Stimulated activated CD4-positive, alpha-beta T cell treated with anti-CD3 and anti-CD28 coated beads, Interleukin-4, amount 100 ng/mL, for 48 hours (primary cell): Measurements from ENCODE around the gene SLC35F6.

Experiments
- DNase-seq, 2 donors: peaks; one replicate each; pipeline ENCODE4 v3.0.0-alpha.2; 2020; ENCODE audit warnings: low read depth in 2 of 2

SLC35F6 gene, protein sequence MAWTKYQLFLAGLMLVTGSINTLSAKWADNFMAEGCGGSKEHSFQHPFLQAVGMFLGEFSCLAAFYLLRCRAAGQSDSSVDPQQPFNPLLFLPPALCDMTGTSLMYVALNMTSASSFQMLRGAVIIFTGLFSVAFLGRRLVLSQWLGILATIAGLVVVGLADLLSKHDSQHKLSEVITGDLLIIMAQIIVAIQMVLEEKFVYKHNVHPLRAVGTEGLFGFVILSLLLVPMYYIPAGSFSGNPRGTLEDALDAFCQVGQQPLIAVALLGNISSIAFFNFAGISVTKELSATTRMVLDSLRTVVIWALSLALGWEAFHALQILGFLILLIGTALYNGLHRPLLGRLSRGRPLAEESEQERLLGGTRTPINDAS

DNA sequence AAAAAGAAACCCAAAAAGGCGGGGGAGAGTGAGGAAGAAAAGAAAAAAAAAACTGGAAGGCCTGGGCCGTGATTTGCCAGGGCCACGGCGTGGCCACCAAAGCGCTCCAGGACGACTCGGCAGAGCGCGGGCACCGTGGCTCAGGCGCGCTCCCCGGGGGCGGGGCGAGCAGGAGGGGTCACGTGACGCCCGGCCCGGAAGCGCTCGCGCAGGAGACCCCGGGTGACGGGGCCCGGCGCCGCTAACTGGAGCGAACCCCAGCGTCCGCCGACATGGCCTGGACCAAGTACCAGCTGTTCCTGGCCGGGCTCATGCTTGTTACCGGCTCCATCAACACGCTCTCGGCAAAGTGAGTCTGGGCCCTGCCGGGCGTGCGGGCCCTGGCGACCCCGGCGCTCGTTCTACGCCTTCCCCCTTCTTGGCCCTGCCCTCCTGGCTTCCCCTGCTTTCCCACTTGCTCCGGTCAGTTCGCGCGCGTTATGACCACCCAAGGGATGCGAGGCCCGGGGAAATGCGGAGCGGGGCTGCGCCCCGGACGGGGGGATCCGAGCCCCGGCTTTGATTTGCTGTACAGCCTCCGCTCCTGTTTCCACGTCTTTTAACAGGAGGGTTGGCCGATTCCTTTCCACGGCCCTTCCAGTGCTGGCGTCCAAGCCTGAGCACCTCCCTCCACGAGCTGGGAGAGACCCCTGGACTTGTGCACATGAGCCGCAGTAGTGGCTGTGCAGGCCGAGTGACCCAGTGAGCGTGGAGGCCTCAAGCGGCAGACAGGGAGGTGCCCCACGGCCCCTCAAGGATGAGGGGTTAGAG lies at the start of gene SLC35F6:
Gene SLC35F6 (plus strand): TSS at position 207 of the 810 bp plus-strand sequence. CDS start 66 bp downstream, at position 273.
- peak; percentile 68 to 75 for DNase-seq

GRCh38 chr2:26715528-26716270 lies 48.4 kb upstream of the SLC35F6 start:
- DNase-seq, result no peak

DNA sequence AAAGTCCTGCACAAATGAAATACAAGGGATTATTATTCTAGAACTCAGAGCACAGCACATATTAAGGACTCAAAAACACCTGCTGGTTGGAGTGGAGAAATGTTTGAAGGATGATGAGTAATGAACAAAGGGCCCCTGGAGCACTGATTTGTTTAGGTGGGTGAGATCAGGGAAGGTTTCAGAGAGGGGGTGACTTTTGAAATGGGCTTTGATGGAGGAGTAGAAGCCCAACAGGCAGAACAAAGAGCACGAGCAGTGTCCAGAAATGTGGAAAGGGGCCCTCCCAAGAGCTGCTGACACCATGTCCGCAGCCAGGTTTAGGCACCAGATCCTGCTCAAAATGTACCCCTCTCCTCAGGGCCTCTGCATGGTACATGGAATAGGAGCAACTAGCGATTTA lies 47.7 kb upstream of the SLC35F6 start:
- DNase-seq, result no peak

GRCh38 chr2:26716769-26717168 lies 47.3 kb upstream of the SLC35F6 start:
- DNase-seq, result no peak

DNA sequence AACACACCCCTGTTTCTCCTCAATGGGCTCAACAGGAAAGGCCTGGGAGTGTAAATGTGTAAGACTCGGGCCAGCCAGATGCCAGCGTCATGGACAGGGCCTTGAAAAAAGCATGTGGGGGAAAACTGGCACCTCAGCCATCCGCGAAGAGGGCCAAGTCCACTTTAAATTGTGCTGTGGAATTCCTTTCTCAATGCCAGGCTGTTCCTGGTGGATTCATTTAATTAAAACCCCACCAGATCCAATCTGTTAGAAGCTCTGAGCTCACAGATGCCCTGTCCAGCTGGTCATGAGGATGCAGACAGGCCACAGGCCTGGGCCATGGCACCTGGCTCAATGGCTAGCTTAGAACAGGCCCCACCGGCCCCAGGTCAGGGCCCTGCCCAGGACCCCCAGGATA lies 46.7 kb upstream of the SLC35F6 start:
- no peak for DNase-seq

GRCh38 chr2:26718949-26719686 lies 45.0 kb upstream of the SLC35F6 start:
- no peak for DNase-seq

GRCh38 chr2:26720322-26721114 lies 43.6 kb upstream of the SLC35F6 start:
- DNase-seq, result no peak

- no peak for DNase-seq
Observed at GRCh38 chr2:26721115-26722032, 42.7 kb upstream of the SLC35F6 start.

DNA sequence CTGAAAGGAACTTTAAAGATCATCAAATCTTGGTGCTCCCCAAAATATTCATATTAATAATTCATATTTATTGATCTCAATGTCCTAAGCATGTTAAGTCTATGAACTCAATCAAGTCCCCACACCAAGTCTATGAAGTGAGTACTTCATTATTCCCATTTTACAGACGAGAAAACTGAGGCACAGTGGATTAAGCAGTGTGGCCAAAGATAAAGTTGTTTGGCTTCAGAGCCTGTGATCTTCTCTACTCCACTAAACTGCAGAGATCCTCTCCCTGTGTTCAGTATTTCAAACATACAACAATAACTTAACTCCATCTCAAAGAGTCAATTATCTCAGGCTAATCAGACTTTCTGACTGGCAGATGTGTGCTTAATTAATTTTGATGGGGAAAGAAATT lies 41.8 kb upstream of the SLC35F6 start:
- DNase-seq, result no peak

GRCh38 chr2:26722911-26723310 lies 41.2 kb upstream of the SLC35F6 start:
- no peak for DNase-seq

DNA sequence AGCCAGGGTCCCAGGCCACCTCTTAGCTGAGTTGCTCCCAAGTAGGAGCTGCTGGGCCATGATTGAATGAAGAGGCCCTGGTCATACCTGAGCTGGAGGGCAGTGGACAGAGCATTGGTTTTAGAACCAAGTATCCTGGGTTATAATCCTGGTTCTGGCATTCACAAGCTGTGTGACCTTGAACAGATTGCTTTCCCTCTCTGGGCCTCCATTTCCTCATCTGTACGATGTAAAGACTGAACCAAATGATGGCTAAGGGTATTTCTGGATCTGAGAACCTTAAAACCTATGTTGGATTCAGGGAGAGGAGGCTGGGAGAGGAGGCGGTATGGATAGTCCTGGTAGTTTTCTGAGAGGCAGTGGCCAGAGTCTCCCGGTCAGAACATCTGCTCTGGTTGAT lies 40.6 kb upstream of the SLC35F6 start:
- DNase-seq, result no peak

GRCh38 chr2:26723991-26724750 lies 39.9 kb upstream of the SLC35F6 start:
- DNase-seq, result no peak

DNA sequence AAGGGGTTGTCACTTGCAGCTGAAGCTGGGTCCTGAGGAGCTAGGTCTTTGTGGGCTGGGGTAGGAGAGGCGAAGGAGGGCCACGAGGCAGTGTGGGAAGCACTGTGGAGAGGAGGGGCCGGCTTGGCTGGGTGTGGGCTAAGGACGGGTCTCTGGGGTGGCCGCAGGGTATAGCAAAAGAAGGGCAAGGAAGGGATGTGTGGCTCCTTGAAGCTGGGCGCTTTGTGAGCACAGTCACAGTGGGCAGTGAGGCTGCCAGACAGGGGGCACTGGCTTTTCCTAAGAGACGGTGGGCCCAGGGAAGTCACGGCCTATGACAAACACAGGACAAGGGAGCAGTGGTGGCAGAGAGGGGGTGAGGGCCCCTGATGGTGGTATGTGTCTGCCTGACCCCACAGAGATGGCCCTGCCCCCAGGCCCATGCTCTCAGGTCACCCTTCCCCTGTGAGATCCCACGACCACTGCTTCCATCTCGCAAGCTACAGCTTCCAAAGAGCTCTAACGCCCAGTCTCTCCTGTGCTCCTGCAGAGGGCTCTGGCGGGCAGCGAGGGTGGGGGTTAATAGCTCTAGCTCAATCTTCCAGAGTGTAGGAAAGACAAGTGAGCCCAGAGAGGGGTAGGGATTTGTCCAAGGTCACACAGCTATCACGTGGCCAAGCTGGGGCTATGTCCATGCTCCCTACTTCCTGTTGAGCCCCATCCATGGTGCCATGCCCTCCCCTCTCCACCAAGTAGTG lies 39.1 kb upstream of the SLC35F6 start:
- DNase-seq, result no peak

DNA sequence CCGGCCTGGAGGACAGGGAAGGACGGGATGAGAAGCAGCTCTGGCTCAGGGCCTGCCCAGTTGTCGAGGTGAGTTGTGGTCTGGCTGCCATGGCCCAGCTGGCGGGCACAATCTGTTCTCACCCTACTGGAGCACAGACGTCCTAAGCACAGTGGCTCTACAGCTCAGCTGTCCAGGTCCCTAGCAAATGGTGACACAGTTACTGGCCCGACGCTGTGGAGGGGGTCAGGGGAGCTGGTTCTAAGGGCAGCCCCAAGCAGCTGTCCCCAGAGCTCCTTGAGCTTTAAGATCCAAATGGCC lies 38.6 kb upstream of the SLC35F6 start:
- no peak for DNase-seq

- DNase-seq, result no peak
Observed at GRCh38 chr2:26726228-26726627, 37.9 kb upstream of the SLC35F6 start.

DNA sequence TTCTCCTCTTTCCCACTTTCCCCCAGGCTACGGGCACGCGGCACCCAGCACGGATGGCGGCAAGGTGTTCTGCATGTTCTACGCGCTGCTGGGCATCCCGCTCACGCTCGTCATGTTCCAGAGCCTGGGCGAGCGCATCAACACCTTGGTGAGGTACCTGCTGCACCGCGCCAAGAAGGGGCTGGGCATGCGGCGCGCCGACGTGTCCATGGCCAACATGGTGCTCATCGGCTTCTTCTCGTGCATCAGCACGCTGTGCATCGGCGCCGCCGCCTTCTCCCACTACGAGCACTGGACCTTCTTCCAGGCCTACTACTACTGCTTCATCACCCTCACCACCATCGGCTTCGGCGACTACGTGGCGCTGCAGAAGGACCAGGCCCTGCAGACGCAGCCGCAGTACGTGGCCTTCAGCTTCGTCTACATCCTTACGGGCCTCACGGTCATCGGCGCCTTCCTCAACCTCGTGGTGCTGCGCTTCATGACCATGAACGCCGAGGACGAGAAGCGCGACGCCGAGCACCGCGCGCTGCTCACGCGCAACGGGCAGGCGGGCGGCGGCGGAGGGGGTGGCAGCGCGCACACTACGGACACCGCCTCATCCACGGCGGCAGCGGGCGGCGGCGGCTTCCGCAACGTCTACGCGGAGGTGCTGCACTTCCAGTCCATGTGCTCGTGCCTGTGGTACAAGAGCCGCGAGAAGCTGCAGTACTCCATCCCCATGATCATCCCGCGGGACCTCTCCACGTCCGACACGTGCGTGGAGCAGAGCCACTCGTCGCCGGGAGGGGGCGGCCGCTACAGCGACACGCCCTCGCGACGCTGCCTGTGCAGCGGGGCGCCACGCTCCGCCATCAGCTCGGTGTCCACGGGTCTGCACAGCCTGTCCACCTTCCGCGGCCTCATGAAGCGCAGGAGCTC lies 36.2 kb upstream of the SLC35F6 start:
- DNase-seq, result peak; percentile 10 to 11

DNA sequence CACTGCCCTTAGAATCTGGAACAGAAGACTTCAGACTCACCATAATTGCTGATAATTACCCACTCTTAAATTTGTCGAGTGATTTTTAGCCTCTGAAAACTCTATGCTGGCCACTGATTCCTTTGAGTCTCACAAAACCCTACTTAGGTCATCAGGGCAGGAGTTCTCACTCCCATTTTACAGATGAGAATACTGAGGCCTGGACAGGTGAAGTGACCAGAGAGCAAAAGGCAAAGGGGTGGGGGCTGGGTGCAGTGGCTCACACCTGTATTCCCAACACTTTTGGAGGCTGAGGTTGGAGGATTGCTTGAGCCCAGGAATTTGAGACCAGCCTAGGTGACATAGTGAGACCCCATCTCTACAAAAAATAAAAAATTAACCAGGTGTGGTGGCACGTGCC lies 34.8 kb upstream of the SLC35F6 start:
- no peak for DNase-seq
